PC-3 (cell line): Measurements from ENCODE around the gene TIE1.

Experiments
- EZH2 ChIP-seq: fragments of 300-600 bp; sonication (generic); IDR thresholded peaks from one replicate; pipeline ENCODE4 v1.6.1; 2017; ENCODE audit warnings: antibody characterized with exemption, mild to moderate bottlenecking, low read length; ENCODE audit not compliant: unreplicated experiment
- EZH2phosphoT487 ChIP-seq: fragments of 300-600 bp; sonication (generic); IDR thresholded peaks from 2 replicates; pipeline ENCODE4 v1.6.1; 2018; ENCODE audit warnings: mild to moderate bottlenecking, antibody characterized with exemption, low read length, borderline replicate concordance
- TF ChIP-seq, protein P1 (sequence below): fragments of 300-600 bp; sonication (generic); conservative IDR thresholded peaks from 2 replicates; pipeline ENCODE4 v1.5.1; 2017; ENCODE audit warnings: antibody characterized with exemption, low read depth, mild to moderate bottlenecking, low read length

DNA sequence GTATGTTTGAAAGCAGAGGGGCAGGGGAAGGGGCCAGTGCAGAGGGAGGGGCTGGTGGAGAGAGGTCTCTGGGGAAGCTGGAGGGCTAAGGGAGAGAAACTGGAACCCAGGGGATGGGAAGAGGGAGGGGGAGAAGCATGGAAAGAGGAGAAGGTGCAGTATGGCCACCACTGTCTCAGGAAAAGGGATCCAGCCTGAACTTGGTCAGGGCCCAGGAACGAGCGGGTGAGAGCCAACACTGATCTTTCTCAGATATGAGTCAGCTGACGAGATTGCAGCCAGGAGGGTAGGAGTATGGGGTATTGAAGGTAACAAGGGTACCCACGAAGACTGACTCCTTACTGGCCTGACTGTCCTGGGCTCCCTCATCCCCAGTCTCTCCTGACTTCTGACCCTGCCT is 18.0 kb downstream of the TIE1 start:
- TF ChIP-seq, protein P1, sequence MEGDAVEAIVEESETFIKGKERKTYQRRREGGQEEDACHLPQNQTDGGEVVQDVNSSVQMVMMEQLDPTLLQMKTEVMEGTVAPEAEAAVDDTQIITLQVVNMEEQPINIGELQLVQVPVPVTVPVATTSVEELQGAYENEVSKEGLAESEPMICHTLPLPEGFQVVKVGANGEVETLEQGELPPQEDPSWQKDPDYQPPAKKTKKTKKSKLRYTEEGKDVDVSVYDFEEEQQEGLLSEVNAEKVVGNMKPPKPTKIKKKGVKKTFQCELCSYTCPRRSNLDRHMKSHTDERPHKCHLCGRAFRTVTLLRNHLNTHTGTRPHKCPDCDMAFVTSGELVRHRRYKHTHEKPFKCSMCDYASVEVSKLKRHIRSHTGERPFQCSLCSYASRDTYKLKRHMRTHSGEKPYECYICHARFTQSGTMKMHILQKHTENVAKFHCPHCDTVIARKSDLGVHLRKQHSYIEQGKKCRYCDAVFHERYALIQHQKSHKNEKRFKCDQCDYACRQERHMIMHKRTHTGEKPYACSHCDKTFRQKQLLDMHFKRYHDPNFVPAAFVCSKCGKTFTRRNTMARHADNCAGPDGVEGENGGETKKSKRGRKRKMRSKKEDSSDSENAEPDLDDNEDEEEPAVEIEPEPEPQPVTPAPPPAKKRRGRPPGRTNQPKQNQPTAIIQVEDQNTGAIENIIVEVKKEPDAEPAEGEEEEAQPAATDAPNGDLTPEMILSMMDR: no peak
- TF ChIP-seq EZH2 (no peak), EZH2phosphoT487 (no peak)
